GM19023 (cell line): Measurements from ENCODE around the gene MCM5.
"Not testable (repeated sequence)": the region's sequence is repeated elsewhere in the genome, so short reads cannot be mapped to it uniquely, and the experiment has no call there.

ENCODE experiments used
- ATAC-seq: cut with Tn5 transposase; IDR thresholded peaks from one replicate; pipeline ENCODE4 v1.9.1; 2021; ENCODE audit warnings: mild to moderate bottlenecking, moderate library complexity; ENCODE audit not compliant: unreplicated experiment

The MCM5 gene

DNA sequence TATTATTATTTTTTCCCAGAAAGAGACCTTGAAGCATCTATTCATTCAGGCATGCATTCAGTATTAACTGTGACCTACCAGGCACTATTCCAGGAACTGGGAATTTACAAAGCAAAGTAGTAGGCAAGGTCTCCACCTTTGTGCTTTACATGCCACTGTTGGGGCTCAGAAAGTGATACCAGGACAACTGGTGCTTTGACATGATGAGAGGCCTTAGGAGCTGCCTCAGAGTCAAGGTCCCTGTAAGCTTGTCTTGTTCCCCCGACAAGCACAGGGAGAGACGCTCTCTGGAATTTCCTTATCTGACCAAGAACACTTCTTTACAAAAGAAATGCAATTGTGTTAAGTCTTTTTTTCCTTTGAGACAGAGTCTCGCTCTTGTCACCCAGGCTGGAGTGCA is 21.3 kb upstream of the MCM5 start:
- no peak for ATAC-seq

DNA sequence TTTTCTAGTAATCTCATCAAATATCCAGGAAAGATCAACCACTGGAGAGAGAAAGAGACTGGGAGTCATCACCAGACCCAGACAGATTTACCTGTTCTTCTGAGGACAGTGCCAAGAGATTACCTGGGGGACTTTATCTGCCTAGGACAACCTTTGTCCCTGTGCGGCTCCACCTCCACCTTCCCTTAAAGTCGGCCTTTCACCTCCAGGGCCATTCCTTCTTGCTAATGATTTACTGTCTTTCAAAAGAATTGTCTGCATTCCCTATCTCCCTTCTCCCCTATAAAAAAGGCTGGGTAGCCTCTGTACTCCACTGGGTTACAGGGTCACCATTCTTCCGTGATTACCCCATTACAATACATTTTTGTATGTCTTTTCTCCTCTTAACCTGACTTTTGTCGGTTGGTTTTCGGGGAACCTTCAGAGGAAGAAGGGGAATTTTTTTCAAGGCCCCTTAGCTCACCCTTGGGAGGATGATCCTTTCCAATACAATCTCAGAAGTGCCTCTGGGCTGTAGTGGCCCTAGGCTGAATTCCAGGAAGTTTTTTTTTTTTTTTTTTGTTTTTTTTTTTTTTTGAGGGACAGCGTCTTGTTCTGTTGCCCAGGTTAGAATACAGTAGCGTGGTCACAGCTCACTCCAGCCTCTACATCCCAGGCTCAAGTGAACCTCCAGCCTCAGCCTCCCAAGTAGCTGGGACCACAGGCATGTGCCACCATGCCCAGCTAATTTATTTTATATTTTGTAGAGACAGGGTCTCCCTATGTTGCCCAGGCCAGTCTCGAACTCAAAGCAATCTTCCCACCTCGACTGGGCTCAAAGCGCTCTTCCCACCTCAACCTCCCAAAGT is 20.6 kb upstream of the MCM5 start:
- ATAC-seq = no peak

DNA sequence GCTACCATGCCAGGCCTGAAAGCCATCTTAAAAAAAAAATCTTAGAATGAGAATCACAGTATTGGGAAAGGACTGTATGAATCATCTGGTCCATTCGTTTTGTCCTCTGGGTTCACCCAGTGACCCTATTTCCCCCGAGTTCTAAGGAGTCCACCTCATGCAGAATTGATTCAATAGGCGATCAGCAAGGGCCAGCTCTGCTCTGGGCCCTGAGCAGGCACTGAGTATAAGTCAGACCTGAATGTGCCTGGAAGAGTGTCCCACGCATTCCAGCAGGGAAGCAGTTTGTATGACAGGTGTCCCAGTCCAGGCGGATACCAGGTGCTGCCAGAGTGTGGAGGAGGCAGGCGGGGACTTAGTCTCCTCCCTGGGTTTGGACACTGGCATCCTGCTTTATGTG is 19.9 kb upstream of the MCM5 start:
- no peak for ATAC-seq

DNA sequence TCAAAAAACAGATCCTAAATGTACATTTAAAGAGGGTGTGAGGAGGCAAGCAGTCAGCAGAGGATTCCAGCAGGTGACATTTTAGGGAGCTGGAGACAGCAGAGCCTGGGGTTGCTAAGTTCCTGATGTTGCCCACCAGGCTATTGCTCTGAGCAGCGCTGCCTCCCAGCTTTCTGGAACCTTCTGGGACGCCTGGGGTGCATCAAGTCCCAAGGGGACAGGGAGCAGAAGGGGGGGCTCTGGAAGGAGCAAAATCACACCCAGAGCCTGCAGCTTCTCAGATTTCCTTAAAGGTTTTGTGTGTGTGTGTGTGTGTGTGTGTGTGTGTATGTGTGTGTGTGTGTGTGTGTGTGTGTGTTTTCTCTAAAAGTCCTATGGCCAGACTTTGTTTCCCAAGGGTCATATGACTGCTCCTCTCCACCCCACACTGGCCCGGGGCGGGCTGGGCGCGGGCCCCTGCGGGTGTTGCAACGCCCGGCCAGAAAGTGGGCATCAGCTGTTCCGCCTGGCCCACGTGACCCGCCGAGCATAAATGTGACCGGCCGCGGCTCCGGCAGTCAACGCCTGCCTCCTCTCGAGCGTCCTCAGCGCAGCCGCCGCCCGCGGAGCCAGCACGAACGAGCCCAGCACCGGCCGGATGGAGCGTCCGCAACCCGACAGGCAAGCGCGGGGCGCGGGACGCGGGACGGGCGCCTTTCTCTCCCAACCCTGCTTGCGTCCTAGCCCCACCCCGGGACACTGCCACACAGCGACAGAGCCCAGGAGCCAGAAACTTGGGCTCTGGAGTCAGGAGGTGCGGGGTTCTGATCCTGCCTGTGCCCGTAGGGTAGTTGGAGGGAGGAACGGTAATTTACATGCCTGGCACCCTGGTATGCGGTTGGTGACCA is 19.2 kb upstream of the MCM5 start, which contains the start of gene HMOX1:
TSS of gene HMOX1 (plus strand) at position 560 of the 887 bp plus-strand sequence. CDS start at position 638, 78 bp downstream.
- ATAC-seq = no peak

DNA sequence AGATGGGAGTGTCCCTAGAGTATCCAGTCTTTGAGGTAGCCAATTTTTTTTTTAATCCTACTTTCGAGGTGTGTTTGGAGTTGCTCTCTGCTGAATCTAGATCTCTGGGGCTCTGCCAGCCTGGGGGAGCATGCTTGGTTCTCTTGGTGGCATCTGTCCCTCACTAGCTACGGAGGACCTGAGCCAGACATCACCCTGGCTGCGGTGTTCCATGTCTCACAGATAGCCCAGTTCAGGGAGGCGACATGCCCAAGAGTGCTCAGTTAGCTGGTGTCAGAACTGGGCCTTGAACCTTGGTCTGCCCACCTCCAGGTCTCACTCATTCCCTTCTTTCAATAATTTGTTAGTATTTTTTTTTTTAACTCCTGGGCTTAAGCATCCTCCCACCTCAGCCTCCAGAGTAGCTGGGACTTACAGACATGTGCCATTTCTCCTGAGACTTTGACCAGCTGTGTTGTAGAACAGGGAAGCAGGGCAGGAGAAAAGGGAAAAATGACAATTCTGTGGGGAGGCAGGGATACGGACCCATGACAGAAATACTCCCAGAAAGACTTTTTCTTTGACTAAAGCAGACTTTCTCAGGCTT is 18.4 kb upstream of the MCM5 start:
- no peak for ATAC-seq

DNA sequence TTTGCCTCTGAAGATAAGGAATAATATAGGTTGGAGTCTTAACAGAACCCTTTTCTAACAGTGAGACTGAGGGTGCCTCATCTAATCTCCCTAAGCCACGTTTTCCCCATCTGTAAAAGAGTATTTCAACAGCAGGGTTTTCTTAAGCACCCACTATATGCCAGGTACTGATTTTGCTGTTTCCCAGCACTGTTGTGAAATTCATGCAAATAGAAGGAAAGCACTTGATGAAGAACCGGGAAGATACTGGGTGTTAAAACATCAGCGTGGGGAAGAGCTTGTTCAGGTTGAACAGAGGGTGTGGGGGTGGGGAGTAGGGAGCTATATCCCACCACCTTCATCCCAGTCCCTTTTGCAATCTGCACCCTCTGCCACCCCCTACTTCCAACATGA is 16.3 kb upstream of the MCM5 start:
- no peak for ATAC-seq

DNA sequence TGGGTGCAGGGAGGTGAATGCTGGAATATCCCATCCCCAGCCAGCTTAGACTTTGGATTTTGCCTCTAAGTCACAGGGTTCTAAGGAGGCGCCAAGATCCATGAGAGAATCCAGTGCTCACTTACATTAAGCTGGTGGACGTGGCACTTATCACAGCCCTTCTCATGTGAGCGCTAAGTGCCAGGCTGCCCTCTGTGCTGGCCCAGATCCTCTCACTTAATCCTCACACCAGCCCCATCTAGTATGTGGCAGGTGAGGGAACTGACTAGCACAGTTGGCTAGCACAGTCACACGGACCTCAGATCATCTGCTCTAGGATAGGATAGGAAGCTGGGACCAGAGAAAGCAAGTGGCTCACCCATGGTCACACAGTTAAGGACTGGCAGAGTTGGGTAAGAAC is 15.4 kb upstream of the MCM5 start:
- no peak for ATAC-seq

DNA sequence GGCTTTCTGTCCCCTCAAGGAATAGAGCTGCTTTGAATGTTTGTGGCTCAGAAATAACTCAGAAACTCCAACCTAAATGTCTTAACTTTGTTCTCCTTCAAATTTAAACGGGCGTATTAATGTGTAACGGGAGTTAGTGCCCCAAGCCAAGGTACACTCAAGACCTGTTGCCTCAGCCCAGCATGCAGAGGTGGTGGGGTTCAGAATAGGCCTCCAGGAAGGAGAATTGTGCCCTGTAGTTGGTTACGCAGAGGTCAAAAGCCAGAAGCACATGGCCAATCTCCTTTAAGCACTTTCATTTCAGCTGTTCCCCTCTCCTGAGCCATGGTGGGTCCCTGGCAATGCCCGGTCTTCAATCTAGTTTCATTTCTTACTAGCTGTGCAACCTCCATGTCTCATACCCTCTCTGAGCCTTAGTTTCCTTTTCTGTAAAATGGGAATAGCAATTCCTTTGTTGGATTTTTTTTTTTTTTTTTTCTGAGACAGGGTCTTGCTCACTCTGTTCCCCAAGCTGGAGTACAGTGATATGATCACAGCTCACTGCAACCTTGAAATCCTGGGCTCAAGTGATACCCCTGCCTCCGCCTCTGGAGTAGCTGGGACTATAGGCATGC is 14.9 kb upstream of the MCM5 start:
- no peak for ATAC-seq

DNA sequence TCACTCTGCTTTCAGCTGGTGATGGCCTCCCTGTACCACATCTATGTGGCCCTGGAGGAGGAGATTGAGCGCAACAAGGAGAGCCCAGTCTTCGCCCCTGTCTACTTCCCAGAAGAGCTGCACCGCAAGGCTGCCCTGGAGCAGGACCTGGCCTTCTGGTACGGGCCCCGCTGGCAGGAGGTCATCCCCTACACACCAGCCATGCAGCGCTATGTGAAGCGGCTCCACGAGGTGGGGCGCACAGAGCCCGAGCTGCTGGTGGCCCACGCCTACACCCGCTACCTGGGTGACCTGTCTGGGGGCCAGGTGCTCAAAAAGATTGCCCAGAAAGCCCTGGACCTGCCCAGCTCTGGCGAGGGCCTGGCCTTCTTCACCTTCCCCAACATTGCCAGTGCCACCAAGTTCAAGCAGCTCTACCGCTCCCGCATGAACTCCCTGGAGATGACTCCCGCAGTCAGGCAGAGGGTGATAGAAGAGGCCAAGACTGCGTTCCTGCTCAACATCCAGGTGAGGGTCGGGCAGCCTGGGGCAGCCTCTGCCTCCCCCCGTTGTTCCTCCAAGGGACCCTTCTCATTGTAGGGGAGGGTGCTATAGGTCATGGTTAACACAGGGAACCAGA is 13.2 kb upstream of the MCM5 start:
- no peak for ATAC-seq

DNA sequence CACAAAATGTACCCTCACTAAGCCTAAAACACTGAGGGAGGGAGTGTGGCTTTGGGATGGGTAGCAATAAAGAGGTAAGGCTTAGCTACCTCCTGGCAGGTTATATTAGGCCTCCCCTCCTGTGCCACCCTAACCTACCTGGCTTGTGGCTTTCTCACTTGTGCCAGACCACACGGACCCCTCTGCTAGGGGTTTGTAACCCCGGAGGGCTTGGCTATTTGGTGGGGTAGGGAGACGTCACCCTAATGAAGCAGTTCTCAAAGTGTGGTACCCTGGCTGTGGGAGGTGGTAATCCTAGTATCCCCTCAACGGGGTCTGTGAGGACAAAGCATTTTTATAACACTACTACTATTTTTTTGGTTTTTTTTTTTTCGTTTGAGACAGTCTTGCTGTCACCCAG is 9.0 kb upstream of the MCM5 start:
- ATAC-seq = no peak

DNA sequence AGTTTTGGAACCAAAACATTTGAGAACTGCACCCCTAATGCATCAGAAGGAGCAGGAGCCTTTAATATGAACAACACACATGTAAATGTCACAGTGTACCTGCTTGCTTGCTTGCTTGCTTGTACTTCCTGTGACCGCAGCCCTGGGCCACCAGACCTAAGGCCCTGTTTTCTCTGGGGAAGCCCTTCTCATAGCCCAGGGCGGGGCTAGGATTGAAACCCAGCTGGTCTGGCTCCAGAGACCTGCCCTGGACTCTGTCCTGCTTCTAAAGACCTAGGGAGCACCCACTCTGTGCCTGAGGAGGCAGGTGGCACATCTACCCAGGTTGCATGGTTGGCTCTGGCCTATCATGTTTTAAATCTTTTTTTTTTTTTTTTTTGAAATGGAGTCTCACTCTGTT is 7.6 kb upstream of the MCM5 start:
- ATAC-seq = no peak

DNA sequence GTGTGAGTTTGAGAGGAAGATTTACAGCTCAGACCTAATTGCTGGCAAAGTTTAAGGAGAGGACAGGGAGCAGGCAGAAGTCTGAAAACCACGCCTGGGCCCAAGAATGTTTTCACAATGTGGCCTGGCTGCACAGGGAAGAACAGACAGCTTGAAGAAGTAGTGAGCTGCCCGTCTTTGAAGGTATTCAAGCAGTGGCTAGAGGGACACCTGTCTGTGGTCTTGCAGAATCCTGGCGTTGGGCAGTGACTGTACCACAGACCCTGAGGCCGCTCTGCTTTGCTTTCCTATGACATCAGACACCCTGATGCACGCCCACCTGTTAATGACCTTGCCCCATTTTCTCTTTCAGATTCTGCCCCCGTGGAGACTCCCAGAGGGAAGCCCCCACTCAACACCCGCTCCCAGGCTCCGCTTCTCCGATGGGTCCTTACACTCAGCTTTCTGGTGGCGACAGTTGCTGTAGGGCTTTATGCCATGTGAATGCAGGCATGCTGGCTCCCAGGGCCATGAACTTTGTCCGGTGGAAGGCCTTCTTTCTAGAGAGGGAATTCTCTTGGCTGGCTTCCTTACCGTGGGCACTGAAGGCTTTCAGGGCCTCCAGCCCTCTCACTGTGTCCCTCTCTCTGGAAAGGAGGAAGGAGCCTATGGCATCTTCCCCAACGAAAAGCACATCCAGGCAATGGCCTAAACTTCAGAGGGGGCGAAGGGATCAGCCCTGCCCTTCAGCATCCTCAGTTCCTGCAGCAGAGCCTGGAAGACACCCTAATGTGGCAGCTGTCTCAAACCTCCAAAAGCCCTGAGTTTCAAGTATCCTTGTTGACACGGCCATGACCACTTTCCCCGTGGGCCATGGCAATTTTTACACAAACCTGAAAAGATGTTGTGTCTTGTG is 6.6 kb upstream of the MCM5 start:
- no peak for ATAC-seq

DNA sequence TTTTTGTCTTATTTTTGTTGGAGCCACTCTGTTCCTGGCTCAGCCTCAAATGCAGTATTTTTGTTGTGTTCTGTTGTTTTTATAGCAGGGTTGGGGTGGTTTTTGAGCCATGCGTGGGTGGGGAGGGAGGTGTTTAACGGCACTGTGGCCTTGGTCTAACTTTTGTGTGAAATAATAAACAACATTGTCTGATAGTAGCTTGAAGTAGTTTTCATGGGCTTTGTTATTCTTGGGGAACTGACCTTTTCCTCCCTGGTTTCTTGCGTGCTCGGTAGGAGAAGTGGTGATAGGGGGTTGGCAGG is 6.0 kb upstream of the MCM5 start:
- no peak for ATAC-seq

DNA sequence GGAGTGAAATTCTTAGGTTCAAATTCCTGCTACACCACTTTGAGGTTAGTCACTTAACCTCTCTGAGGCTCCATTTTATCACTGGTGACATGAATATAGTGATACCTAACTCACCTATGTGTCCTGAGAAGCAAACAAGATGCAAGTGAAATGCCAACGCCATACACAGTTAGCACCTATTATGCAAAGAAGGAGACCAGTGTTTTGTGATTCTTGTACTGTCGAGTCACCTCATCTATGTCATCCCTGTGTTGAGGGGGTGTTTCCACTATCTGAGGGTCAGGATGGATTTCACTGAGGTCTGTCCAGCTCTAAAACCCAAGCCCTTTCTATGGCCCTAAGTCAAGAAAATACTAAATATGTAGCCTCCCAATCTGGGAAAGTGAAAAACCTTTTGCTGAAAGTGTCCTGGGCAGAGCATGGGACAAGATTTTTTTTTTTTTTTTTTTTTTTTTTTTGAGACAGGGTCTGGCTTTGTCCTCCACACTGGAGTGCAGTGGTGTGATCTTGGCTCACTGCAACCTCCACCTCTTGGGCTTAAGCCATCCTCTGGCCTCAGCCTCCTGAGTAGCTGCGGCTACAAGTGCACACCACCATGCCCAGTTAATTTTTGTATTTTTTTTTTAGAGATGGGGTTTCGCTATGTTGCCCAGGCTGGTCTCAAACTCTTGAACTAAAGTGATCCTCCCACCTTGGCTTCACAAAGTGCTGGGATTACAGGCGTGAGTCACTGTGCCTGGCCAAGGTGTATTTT is 5.0 kb upstream of the MCM5 start:
- ATAC-seq = no peak

DNA sequence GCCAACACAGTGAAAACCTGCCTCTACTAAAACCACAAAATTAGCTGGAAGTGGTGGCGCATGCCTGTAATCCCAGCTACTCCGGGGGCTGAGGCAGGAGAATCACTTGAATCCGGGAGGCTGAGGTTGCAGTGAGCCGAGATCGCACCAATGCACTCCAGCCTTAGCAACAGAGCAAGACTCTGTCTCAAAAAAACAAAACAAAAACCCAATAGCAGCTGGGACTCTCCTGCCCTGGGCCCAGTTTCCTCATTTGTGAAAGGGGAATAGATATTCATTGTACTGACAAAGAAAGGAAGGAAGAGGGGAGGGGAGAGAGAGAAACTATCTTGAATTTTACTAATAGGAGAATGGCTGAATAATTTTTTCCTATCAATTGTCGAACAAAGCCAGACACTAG is 3.3 kb upstream of the MCM5 start:
- ATAC-seq = not testable (repeated sequence)

DNA sequence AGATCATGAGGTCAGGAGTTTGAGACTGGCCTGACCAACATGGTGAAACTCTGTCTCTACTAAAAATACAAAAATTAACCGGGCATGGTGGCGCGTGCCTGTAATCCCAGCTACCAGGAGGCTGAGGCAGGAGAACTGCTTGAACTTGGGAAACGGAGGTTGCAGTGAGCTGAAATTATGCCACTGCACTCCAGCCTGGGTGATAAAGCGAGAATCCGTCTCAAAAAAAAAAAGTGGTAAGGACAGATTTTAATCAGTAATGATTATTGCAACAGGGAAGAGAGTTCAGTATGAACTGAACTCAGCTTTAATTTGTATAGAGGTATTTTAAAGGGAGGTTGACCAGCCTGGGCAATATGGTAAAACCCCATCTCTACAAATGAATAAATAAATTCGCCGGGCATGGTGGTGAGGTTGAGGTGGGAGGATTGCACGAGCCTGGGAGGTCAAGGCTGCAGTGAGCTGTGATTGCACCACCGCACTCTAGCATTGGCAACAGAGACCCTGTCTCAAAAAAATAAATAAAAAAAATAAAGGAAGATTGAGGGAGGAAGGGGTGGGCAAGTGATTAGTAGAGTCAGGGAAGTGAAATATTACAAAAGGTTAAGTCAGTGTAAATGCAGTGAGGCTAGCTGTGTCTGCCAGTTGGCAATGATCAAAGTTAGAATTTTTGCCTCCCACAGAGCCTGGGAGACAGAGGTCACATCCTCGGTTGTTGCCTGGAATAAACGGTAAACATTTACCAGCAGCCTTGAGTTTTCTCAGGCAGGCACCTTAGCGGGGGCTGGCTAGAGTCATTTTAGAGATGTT is 2.6 kb upstream of the MCM5 start:
- ATAC-seq = no peak

DNA sequence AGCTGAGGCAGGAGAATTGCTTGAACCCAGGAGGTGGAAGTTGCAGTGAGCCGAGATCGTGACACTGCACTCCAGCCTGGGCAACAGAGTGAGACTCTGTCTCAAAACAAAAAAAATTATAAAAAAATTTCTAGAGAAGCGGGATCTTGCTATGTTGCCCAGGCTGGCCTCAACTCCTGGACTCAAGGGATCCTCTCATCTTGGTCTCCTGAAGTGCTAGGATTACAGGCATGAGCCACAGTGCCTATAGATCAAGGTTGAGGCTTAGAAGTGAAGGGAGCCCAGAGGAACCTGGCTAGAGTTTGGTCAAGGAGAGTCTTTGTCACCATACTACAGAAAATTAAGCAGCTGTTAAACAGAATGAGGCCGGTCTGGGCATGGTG is 1.4 kb upstream of the MCM5 start:
- ATAC-seq = no peak

DNA sequence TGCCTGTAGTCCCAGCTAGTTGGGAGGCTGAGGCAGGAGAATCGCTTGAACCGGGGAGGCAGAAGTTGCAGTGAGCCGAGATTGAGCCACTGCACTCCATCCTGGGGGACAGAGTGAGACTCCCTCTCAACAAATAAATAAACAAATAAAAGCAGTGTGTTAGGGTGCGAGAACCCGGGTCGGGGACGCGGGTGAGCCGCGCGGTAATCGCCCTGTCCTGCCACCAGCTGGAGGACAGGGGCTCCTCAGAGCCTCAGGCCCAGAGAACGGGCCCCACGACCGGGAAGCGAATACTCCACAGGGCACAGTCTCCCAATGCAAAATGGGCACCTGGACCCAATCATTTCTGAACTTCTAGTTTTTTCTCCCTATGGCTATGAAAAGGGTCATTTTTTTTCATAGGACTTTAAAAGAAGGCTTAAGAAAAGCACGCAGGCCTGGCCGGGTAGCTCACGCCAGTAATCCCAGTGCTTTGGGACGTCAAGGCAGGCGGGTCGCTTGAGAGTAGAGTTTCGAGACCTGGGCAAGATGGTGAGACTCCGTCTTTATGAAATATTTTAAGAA is 744 bp upstream of the MCM5 start:
- no peak for ATAC-seq
